Activated T-cell treated with anti-CD3 and anti-CD28 coated beads, Interleukin-2, amount 50 U/mL, for 72 hours (primary cell): ENCODE results near the gene SH3TC1. TPM values are rescaled to one million over a fixed set of nuclear protein-coding genes. Genes with fewer than 3 reads are reported as not detected.

Source experiments
- ATAC-seq, 2 donors: fragments of 150-1000 bp; cut with Tn5 transposase; replicated peaks in 1 of 2; 2 replicates each; pipeline ENCODE4 v1.10.0; 2021; ENCODE audit warnings: moderate library complexity in 2 of 2, mild to moderate bottlenecking in 1 of 2
- DNase-seq, 2 donors: peaks; one replicate each; pipeline ENCODE4 v3.0.0; 2021 to 2022; ENCODE audit warnings: mixed read lengths in 1 of 2
- H3K27ac Mint-ChIP-seq: one replicate; pipeline ENCODE4 v1.8.0; 2022; ENCODE audit warnings: mild to moderate bottlenecking, moderate library complexity, mixed read lengths
- H3K27me3 Mint-ChIP-seq: one replicate; pipeline ENCODE4 v1.8.0; 2022; ENCODE audit warnings: low read depth, mixed read lengths
- H3K36me3 Mint-ChIP-seq, 2 donors: one replicate each; pipeline ENCODE4 v1.8.0; 2022; ENCODE audit warnings: mixed read lengths in 2 of 2, mild to moderate bottlenecking in 1 of 2; ENCODE audit not compliant: insufficient read depth in 2 of 2
- H3K4me1 Mint-ChIP-seq: one replicate; pipeline ENCODE4 v1.8.0; 2022; ENCODE audit warnings: low read depth, mixed read lengths
- H3K4me3 Mint-ChIP-seq, 2 donors: one replicate each; pipeline ENCODE4 v1.8.0; 2022; ENCODE audit warnings: mild to moderate bottlenecking in 2 of 2, mixed read lengths in 2 of 2, moderate library complexity in 2 of 2
- H3K9me3 Mint-ChIP-seq, 2 donors: one replicate each; pipeline ENCODE4 v1.8.0; 2022; ENCODE audit warnings: mixed read lengths in 2 of 2
- total RNA-seq, 2 donors: library from RNA; stranded (reverse); gene quantifications; one replicate each; pipeline ENCODE4 v1.2.3, GENCODE V29; 2022

SH3TC1 gene
- total RNA-seq, 2 donors from 2014 or later, result 15.2 to 39.0 TPM

DNA sequence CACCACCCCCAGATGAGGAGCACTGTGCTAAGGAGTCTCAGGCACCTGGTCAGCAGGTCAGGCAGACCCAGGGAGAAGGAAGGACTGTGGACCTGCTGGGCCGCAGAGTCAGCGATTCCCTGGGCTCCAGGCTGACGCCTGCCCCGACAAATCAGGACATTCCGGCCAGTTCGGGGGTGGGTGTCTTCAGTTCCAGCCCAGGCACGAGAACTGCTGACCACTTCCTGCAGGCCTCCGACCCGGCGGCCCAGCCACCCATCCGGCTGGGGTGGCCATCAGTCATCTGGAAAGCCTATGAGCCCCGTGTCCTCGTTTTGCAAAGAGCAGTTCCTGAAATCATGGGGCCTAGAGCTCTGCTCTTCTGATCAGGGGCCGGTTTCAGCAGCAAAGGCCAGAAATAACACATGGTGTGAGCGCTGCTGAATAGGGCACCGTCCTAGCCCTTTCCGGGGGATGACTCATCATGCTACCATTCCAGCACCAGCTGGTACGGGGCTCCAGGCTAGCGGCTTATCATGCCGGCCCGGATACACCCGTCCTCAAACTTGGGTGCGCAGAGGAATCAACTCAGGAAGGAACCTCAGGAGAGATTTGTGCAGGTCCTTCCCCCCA lies 7.8 kb upstream of the SH3TC1 start:
- H3K27ac Mint-ChIP-seq, result no peak overlapping the region
- ATAC-seq, result no peak
- no peaks in the 10 kb centered on the region for H3K9me3 Mint-ChIP-seq
- peaks cover 4% of the 10 kb centered on the region for H3K4me1 Mint-ChIP-seq
- H3K27me3 Mint-ChIP-seq, result peaks cover 5% of the 10 kb centered on the region
- DNase-seq, result no peak
- no peak overlapping the region for H3K4me3 Mint-ChIP-seq
- H3K36me3 Mint-ChIP-seq, result no peaks in the 10 kb centered on the region

DNA sequence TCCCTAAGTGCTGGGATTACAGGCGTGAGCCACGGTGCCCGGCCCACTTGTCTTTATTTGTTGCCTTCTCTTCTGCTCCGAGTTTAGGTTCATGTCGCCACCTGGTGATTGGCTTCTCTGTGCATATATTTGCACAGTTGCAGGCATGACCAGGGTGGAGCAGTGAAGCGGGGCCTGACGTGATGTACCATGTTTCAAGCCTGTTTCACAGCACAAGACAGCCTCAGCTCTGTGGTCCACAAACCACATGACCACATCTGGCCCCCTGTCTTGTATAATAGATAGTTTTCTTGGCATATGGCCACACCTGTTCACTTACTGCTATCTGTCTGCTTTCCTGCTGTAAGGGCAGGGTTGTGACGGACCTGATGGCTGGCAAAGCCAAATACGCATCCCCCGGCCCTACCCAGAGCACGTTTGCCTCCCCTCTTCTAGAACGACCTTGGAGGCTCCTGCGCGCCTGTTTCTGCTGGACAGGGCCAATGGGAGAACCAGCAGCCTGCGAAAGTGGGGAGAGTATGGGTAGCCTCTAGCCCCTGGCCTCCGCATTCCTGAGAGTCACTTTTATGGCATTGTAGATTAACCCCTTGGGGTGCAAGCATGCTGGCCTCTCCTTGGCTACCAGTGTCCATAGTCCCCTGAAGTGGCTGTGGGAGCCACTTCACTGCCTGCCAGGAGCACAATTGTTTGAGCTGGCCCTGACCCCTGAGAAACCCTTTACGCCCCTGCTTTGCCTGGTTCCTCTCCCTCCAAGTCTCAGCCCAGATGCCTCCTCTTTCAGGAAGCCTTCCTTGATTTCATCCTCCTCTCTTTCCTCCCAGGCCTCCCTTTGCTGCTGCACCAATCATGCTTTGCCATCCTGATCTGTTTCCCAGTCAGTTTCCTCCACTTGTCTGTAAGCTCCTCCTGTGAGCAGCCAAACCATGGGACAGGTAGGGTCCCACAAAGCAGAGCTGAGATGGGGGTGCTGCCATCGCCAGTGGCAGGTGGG lies 6.0 kb upstream of the SH3TC1 start:
- peaks cover 4% of the 10 kb centered on the region for H3K4me1 Mint-ChIP-seq
- ATAC-seq (peak; percentile 58 to 66), DNase-seq (peak in 1 of 2 donors; percentile 28)
- no peaks in the 10 kb centered on the region for H3K36me3 Mint-ChIP-seq
- peaks cover 5% of the 10 kb centered on the region for H3K27me3 Mint-ChIP-seq
- no peaks in the 10 kb centered on the region for H3K9me3 Mint-ChIP-seq
- H3K27ac Mint-ChIP-seq, result no peak overlapping the region
- H3K4me3 Mint-ChIP-seq, result no peak overlapping the region

DNA sequence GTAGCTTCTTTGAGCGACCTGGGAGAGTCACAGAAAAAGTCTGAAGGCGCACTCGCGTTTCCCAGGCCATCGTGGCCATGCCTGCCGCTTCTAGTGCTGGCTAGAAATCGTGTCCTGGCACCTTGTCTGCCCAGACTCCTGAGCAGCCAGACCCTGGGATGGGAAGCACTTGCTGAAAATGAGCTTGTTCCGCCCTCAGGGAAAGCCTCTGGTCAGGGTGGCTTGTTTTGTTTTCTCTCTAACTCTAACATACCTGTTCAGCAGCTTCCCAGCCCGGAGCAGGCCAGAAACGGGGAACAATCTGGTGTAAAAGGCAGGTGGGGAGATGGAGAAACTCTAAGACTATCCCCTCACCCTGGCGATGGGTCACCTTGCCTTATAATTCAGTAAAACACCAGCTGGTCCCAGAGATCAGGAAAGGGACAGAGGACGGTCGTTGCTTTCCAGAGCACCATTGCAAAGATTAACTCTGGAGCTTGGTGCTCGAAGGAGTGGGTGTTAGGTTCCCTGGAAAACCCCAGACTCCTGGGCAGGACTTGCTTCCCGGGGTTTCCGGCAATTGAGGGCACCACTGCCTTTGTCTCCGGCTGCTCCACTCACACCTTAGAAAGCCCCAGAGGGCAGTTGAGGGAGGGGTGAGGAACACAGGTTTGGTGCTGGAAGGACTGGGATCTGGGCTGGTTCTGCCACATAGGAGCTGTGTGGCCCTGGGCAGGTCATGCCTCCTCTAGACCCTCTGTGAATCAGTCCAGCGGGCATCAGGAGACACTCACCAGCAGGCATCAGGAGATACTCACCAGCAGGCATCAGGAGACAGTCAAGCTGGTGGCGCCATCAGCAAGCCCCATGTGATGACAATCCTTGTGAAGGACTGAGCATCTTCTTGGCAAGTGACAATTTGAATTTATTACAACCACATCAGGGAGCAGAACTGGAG lies 4.5 kb upstream of the SH3TC1 start:
- no peak for DNase-seq
- no peak for ATAC-seq
- peaks cover 5% of the 10 kb centered on the region for H3K27me3 Mint-ChIP-seq
- H3K4me3 Mint-ChIP-seq, result no peak overlapping the region
- H3K27ac Mint-ChIP-seq, result no peak overlapping the region
- H3K9me3 Mint-ChIP-seq, result no peaks in the 10 kb centered on the region
- peaks cover 17% of the 10 kb centered on the region for H3K4me1 Mint-ChIP-seq
- H3K36me3 Mint-ChIP-seq, result no peaks in the 10 kb centered on the region

DNA sequence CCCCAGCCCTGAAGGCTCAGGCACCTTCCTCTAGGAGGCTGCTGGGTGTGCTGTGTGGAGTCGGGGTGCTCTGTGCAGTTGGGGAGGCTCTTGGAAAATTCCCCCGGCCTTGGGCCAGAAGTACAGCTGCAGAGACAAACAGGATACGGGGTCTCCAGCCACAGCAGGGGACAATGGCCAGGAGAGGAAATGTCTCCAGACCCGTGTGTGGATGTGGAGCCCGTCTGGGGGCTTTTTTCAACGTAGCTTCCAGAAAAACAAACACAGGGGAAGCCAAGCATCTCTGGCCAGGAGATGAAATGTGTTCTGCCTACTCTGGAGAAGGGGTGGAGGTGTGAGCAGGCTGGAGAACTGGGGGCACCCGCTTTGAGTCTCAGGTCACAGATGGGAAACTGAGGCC lies 3.7 kb upstream of the SH3TC1 start:
- ATAC-seq (no peak), DNase-seq (no peak)
- peaks cover 25% of the 10 kb centered on the region for H3K4me1 Mint-ChIP-seq
- peaks cover 5% of the 10 kb centered on the region for H3K27me3 Mint-ChIP-seq
- no peak overlapping the region for H3K4me3 Mint-ChIP-seq
- no peaks in the 10 kb centered on the region for H3K36me3 Mint-ChIP-seq
- no peak overlapping the region for H3K27ac Mint-ChIP-seq
- H3K9me3 Mint-ChIP-seq, result no peaks in the 10 kb centered on the region

DNA sequence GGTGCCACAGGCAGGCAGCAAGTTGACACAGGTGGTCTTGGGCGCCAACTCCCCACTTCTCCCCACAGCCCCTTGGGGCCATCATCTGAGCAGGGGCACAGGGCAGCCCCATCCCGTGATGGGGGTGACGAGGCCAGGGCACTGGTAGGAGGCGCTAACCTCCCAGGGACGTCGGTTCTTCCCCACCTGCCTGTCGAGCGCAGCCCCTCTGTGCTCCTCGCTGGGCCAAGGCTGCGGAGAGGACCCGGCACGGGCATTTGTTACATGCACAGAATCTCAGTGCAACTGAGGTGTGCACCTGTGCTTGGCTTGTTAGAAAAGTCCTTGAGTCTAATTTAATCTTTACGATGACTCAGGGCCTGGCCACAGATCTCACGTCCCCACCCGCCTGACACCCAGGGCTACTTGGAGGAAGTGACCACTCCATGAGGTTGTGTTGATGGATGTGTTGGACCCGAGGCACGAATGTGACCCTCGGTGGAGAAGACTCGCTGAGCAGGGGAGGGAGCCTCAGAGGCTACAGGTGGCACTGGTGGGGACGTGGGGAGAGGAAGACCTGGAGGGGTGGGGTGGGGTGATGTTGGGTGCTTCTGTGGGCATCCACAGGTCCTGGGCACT lies 3.1 kb upstream of the SH3TC1 start:
- Mint-ChIP-seq H3K27me3 (peaks cover 5% of the 10 kb centered on the region), H3K4me3 (no peak overlapping the region), H3K36me3 (no peaks in the 10 kb centered on the region), H3K9me3 (no peaks in the 10 kb centered on the region), H3K27ac (no peak overlapping the region), H3K4me1 (peaks cover 30% of the 10 kb centered on the region)
- DNase-seq (no peak), ATAC-seq (no peak)

DNA sequence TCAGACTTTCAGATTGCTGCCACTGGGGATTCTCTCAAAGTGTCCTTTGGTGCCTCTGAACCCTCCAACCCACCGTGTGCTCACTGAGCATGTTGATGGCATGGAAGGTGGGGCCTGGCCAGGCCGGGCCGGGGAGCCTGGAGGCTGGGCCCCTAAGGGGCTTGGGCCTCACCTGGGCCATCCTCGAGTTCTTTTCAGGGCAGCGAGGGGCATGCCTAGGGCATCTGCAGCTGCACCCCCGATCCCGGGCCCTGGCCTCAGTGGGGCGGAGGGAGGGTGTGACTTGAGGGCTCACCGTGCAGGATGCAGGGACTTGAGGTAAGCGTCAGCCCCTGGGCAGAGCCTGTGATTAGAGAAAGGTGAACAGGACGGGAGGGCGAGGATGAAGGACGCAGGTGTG lies 1.6 kb upstream of the SH3TC1 start:
- no peak for ATAC-seq
- no peak overlapping the region for H3K27ac Mint-ChIP-seq
- H3K36me3 Mint-ChIP-seq, result peaks cover 0 to 2% of the 10 kb centered on the region in 2 donors
- H3K27me3 Mint-ChIP-seq, result peaks cover 5% of the 10 kb centered on the region
- DNase-seq, result no peak
- peaks cover 41% of the 10 kb centered on the region for H3K4me1 Mint-ChIP-seq
- no peaks in the 10 kb centered on the region for H3K9me3 Mint-ChIP-seq
- no peak overlapping the region for H3K4me3 Mint-ChIP-seq

DNA sequence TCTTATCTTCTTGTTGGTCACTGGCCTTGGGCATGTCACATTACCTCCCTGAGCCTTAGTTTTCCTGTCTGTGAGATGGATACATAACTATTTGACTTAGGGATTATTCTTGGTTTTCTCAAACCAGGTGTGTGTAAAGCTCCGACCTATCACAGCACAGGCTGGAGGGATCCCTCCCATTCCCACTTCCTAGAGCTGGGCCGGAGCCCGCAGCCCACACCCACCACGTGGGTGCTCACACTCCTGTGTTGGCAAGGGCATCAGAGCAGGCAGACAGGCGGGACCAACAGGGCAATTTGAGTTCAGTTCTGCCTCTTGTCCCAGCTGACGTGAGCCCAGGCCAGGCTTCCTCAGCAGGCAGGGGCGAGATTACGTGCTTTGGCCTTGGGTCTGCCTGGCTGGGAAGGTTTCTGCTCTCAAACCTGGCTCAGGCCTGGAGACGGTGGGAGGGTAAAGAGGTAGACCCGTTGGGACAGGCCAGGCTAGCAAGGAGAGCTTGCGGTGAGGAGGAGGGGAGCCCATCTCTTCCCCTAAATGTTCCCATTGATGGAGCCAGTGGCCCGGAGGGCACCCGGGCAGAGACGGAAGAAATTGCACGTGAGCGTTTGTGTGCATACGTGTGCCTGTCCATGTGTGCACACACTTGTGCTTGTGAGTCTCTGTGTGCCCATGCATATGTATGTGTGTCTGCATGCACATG lies 734 bp upstream of the SH3TC1 start:
- Mint-ChIP-seq H3K36me3 (peaks cover 0 to 2% of the 10 kb centered on the region in 2 donors), H3K27me3 (peaks cover 4% of the 10 kb centered on the region)
- no peak for ATAC-seq

DNA sequence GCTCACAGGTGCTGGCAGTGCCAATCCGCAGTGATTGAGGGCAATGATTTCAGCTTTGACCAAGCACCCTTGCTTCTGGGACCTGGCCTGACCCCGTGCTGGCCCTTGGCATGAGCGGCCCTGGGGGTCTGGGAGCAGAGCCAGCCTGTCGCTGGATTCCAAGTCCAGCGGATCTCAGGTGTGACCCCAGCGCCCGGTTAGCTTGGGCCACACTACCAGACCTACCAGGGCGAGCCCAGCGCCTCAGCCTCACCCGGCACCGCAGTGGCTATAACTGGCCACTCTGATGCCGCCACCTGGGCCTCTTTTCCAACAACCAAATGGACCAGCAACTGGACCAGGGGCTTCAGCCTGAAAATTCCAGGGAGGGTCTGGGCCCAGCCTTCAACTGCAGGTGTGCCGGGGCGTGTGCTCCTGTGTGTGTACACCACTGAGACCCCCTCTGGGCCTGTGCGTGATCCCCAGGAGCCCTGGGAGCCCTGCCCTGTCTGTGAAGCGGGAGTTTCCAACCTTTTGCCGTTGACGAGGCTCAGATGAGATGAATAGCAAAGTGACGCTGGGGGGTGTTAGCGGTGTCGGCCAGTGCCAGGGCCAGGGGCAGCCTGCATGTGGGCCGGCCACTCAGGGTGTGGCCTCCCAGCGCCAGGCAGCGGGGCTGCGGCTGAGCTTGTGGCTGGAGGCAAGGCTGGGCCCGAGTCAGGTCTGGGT lies 658 bp downstream of the SH3TC1 start:
- peak overlapping the region; percentile 88 to 93 for H3K4me3 Mint-ChIP-seq
- peak overlapping the region; percentile 83 for H3K27ac Mint-ChIP-seq
- peak; percentile 12 to 32 for ATAC-seq

More for the DNA sequence above, 734 bp upstream of the SH3TC1 start:
- peaks cover 40% of the 10 kb centered on the region for H3K4me1 Mint-ChIP-seq
- no peak for DNase-seq
- H3K27ac Mint-ChIP-seq, result peak overlapping the region; percentile 24
- H3K9me3 Mint-ChIP-seq, result no peaks in the 10 kb centered on the region
- H3K4me3 Mint-ChIP-seq, result peak overlapping the region; percentile 88 to 93

DNA sequence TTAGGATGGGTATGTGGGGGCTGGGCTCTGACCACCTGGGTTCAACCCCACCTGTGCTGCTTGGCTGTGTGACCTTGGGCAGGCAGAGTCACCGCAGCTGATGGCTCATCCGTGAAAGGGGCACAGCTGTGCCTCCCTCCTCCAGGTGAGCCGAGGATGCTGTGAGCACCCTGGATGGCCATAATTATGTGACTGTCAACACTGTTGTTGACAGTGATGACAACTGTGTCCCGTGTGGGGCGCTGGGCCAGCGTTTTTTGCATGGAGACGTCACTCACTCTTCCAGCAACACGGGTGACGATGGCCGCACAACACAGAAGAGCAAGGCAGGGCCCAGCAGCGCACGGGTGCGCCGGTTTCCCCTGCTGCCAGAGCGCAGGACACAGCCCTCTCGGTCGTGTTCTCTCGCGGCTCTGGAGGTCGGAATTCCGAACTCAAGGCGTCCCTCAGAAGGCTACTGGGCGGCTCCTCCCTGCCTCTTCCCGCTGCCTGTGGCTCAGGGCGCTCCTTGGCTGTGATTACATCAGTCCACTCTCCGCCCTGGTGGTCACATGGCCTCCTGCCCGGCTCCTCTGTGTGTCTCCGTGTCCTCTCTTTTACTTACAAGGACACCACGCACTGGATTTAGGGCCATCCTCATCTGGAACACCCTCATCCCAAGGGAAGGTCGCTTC lies 1.3 kb downstream of the SH3TC1 start:
- Mint-ChIP-seq H3K4me3 (peak overlapping the region; percentile 88 to 93), H3K27ac (peak overlapping the region; percentile 90), H3K9me3 (no peaks in the 10 kb centered on the region), H3K27me3 (no peaks in the 10 kb centered on the region), H3K36me3 (peaks cover 0 to 2% of the 10 kb centered on the region in 2 donors), H3K4me1 (peaks cover 37% of the 10 kb centered on the region)
- peak; percentile 24 to 37 for ATAC-seq
- peak; percentile 21 to 47 for DNase-seq

More for the DNA sequence above, 658 bp downstream of the SH3TC1 start:
- Mint-ChIP-seq H3K27me3 (no peaks in the 10 kb centered on the region), H3K9me3 (no peaks in the 10 kb centered on the region), H3K36me3 (peaks cover 0 to 2% of the 10 kb centered on the region in 2 donors), H3K4me1 (peaks cover 37% of the 10 kb centered on the region)
- peak in 1 of 2 donors; percentile 36 for DNase-seq

DNA sequence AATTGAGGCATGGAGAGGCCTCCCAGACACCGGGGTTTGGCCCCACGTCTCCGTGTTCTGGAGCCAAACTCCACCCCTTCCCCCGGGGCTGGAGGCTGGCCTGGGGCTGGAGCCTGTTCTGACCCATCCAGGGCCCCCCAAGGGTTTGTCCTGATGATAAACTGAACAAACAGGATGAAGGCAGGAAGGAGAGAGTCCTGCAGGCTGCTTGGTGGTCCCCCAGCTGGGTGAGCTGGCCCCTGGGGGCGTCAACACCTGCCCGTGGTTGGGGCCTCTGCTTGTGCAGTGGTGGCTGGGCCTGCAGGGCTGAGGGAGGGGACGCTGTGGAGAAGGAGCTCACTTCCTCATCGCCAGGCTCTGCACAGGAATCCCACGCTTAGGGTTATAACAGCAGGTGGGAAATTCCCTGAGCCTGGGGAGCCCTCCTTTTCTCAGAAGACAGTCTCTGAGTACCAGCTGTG lies 2.3 kb downstream of the SH3TC1 start:
- Mint-ChIP-seq H3K36me3 (peaks cover 0 to 2% of the 10 kb centered on the region in 2 donors), H3K4me3 (peak overlapping the region; percentile 88 to 93), H3K4me1 (peaks cover 37% of the 10 kb centered on the region), H3K27me3 (no peaks in the 10 kb centered on the region), H3K9me3 (no peaks in the 10 kb centered on the region), H3K27ac (peak overlapping the region; percentile 90)
- peak; percentile 39 to 41 for DNase-seq
- ATAC-seq, result peak; percentile 42 to 48
